IPS-18c (cell line): ENCODE results near the gene PTPRA.

Source experiments
- H3K4me3 ChIP-seq: 2 replicates; pipeline ENCODE4 v1.7.0; 2013; ENCODE audit warnings: low read depth, mild to moderate bottlenecking, low read length, moderate library complexity; ENCODE audit not compliant: insufficient read depth
- H3K9me3 ChIP-seq: one replicate; pipeline ENCODE4 v1.6.1; 2013; ENCODE audit warnings: mild to moderate bottlenecking, low read length, moderate library complexity; ENCODE audit not compliant: control insufficient read depth, insufficient read depth

PTPRA gene

DNA sequence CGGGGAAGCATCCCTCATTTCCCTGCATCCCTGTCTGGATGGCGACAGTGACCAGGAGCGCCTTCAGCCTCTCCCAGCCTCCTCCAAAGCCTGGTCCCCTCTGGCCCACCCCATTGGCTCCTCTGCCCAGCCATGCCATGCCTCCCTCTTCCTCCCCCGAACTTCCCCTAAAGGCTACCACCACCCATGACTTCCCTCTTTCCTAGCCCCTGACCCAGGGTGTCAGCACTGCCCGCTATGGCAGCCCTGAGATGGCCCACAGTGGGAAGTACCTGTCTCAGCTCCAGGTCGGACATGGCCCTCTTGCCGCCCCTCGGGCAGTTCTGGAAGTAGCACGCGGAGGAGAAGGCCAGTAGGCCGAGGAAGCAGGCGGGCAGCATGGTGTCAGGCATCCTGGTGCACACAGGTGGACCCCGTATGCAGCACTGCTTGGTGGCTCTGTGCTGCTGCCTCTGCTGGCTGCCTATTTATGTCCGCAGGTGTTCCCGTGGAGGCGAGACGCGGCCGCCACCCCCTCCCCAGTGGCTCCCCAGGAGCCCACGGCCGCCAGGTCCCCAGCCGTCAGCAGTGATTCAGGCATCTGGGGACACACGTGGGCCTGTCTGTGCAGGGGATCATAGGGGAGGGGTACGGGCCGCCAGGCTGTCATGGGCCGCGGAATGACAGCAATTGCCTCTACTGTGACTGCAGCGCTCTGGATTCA, 211.2 kb downstream of the PTPRA start, which contains the start of gene AVP:
Gene AVP (minus strand): TSS at position 442 of the 703 bp plus-strand sequence. CDS start 50 bp downstream, at position 392.
- H3K9me3 ChIP-seq, result no peaks in the 10 kb centered on the region
- H3K4me3 ChIP-seq, result no peak within 1 kb of the TSS

GRCh38 chr20:3084986-3085360, 211.7 kb downstream of the PTPRA start:
- no peak overlapping the region for H3K4me3 ChIP-seq
- H3K9me3 ChIP-seq, result no peaks in the 10 kb centered on the region

- H3K9me3 ChIP-seq, result no peaks in the 10 kb centered on the region
- no peak overlapping the region for H3K4me3 ChIP-seq
Observed at GRCh38 chr20:3085571-3086072, 212.3 kb downstream of the PTPRA start.

GRCh38 chr20:3088031-3088430, 214.8 kb downstream of the PTPRA start:
- Histone ChIP-seq H3K9me3 (no peaks in the 10 kb centered on the region), H3K4me3 (no peak overlapping the region)
